Mesodermal cell (in vitro differentiated cells): ENCODE measurements around the gene NACC1.

Source experiments
- H3K27ac ChIP-seq: 2 replicates; pipeline ENCODE4 v1.7.0; 2013; ENCODE audit warnings: mild to moderate bottlenecking, low read depth, low read length, moderate library complexity; ENCODE audit not compliant: severe bottlenecking
- H3K36me3 ChIP-seq: 2 replicates; pipeline ENCODE4 v1.7.1; 2013; ENCODE audit warnings: mild to moderate bottlenecking, low read length, moderate library complexity; ENCODE audit not compliant: control insufficient read depth, insufficient read depth
- H3K4me1 ChIP-seq: one replicate; pipeline ENCODE4 v1.7.1; 2013; ENCODE audit warnings: mild to moderate bottlenecking, low read length; ENCODE audit not compliant: insufficient read depth, control insufficient read depth, poor library complexity, severe bottlenecking
- H3K4me3 ChIP-seq: 2 replicates; pipeline ENCODE4 v1.7.0; 2013; ENCODE audit warnings: low read length, control low read depth, mild to moderate bottlenecking; ENCODE audit not compliant: insufficient read depth, poor library complexity, severe bottlenecking; ENCODE audit errors: extremely low read depth
- H3K9me3 ChIP-seq: 2 replicates; pipeline ENCODE4 v1.7.1; 2013; ENCODE audit warnings: mild to moderate bottlenecking, low read length, moderate library complexity; ENCODE audit not compliant: control insufficient read depth
- WGBS, 2 experiments: methylation state at CpG; one replicate each; pipeline ENCODE4 v1.1.5; 2013; ENCODE audit warnings: missing lambda C conversion rate in 2 of 2; ENCODE audit not compliant: insufficient coverage in 2 of 2; 5-methylcytosine and 5-hydroxymethylcytosine counted together

The NACC1 gene

DNA sequence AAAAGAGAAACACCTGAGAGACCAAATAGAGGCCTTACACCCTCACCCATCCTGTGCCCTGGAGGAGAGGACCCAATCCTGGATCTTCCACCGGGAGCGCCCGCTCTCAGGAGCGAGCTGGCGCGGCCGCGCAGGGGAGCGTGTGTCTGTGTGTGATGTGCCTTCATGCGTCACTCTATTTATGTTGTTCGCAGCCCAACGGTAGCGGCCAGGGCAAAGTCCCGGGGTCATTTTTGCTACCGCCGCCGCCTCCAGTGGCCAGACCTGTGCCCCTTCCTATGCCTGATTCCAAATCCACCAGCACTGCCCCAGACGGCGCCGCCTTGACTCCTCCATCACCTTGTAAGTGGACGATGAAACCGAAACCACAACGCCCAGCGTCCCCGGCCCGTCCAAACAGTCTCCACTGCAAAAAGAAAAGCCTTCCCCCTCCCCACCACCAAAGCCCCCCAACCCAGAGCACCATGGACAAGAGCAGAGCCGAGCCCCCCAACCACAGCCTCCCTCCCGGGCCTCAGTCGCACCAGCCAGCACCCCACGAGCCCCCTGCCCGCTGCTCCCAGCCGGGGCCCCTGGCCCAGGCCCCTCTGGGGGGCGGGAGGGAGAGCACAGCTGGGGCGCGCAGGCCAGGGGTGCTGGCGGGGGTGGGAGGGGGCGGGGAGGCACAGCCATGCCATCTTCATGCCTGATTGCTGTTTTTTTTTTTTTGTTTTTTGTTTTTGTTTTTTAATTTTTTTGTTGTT is 30.1 kb upstream of the NACC1 start:
- no peaks in the 10 kb centered on the region for H3K36me3 ChIP-seq
- peaks cover 4% of the 10 kb centered on the region for H3K4me1 ChIP-seq
- H3K27ac ChIP-seq, result no peak overlapping the region
- no peaks in the 10 kb centered on the region for H3K9me3 ChIP-seq
- 92% methylated on average over 14 to 21 of the region's 37 CpGs for WGBS, 2 experiments
- H3K4me3 ChIP-seq, result no peak overlapping the region

GRCh38 chr19:13089139-13089856 is 28.8 kb upstream of the NACC1 start:
- no peaks in the 10 kb centered on the region for H3K9me3 ChIP-seq
- no peaks in the 10 kb centered on the region for H3K36me3 ChIP-seq
- H3K4me3 ChIP-seq, result no peak overlapping the region
- H3K27ac ChIP-seq, result no peak overlapping the region
- 74 to 81% methylated on average over 2 to 5 of the region's 5 CpGs for WGBS, 2 experiments
- H3K4me1 ChIP-seq, result peaks cover 8% of the 10 kb centered on the region

- Histone ChIP-seq H3K9me3 (no peaks in the 10 kb centered on the region), H3K4me1 (peaks cover 8% of the 10 kb centered on the region), H3K36me3 (no peaks in the 10 kb centered on the region), H3K4me3 (no peak overlapping the region), H3K27ac (no peak overlapping the region)
- WGBS, 2 experiments, result 81 to 87% methylated on average over 2 to 4 of the region's 12 CpGs
Measured at GRCh38 chr19:13089857-13090507, 28.1 kb upstream of the NACC1 start.

- Histone ChIP-seq H3K27ac (no peak overlapping the region), H3K36me3 (no peaks in the 10 kb centered on the region), H3K4me3 (no peak overlapping the region), H3K4me1 (peaks cover 14% of the 10 kb centered on the region), H3K9me3 (no peaks in the 10 kb centered on the region)
- 82 to 87% methylated on average over 3 to 6 of the region's 10 CpGs for WGBS, 2 experiments
Measured at GRCh38 chr19:13090511-13091231, 27.4 kb upstream of the NACC1 start.

- Histone ChIP-seq H3K4me1 (peaks cover 17% of the 10 kb centered on the region), H3K36me3 (no peaks in the 10 kb centered on the region), H3K27ac (no peak overlapping the region), H3K9me3 (no peaks in the 10 kb centered on the region), H3K4me3 (no peak overlapping the region)
- 22 to 35% methylated on average over 12 to 18 of the region's 25 CpGs for WGBS, 2 experiments
Measured at GRCh38 chr19:13091400-13092157, 26.5 kb upstream of the NACC1 start.

GRCh38 chr19:13092158-13092543 is 25.9 kb upstream of the NACC1 start:
- Histone ChIP-seq H3K9me3 (no peaks in the 10 kb centered on the region), H3K36me3 (no peaks in the 10 kb centered on the region), H3K27ac (no peak overlapping the region), H3K4me1 (peaks cover 17% of the 10 kb centered on the region), H3K4me3 (no peak overlapping the region)
- 82 to 84% methylated on average over 2 of the region's 2 CpGs for WGBS, 2 experiments

DNA sequence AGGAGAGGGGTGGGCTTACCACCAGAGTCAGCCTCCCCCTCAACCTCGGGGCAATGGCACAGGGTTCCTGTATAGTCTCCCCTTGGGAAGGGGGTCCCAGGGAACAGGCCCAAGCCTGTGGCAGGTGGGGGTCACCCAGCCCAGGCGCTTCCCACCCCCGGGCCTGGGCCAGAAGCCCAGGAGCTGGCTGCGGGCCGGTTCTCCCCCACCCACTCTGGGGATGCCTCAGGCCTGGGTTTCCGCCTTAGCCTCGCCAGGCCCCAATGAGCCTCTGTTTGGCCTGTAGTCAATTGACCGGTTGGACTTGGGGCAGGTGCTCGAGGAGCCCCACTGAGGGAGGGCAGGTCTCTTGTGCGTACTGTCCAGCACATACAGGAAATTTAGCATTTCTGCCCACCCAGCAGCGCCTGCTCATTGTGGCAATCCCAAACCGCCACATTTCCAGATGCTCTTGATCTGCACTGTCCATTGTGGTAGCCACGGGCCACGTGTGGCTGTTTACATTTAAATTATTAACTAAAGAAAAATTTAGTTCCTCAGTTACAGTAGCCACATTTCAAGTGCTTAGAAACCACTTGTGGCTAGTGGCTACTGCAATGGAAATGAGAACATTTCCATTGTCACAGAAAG is 25.3 kb upstream of the NACC1 start:
- 85 to 98% methylated on average over 7 to 10 of the region's 14 CpGs for WGBS, 2 experiments
- Histone ChIP-seq H3K27ac (no peak overlapping the region), H3K4me3 (no peak overlapping the region), H3K4me1 (peaks cover 17% of the 10 kb centered on the region), H3K36me3 (no peaks in the 10 kb centered on the region), H3K9me3 (no peaks in the 10 kb centered on the region)

GRCh38 chr19:13093407-13094105 is 24.5 kb upstream of the NACC1 start:
- no peak overlapping the region for H3K27ac ChIP-seq
- H3K4me3 ChIP-seq, result no peak overlapping the region
- no peaks in the 10 kb centered on the region for H3K9me3 ChIP-seq
- no peaks in the 10 kb centered on the region for H3K36me3 ChIP-seq
- 40 to 44% methylated on average over 11 of the region's 12 CpGs for WGBS, 2 experiments
- peaks cover 17% of the 10 kb centered on the region for H3K4me1 ChIP-seq

DNA sequence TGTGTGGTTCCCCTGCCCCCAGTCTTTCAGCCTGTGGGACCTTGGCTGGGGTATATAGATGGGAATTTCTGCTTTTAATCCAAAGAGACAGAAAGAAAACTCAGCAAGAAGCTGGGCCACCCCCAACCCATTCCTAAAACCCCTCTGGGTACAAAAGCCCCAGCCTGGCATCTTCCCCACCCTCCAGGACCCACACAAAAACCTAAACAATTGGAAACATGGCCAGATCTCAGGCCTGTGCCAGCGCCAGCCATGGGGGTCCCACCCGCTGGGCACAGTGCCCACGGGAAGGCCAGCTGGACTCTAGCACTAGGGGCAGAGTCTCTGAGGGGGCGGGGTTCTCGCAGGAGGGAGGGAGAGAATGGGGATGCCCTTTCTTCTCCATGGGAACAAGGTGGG is 24.0 kb upstream of the NACC1 start:
- Histone ChIP-seq H3K4me1 (peaks cover 17% of the 10 kb centered on the region), H3K36me3 (no peaks in the 10 kb centered on the region), H3K27ac (no peak overlapping the region), H3K4me3 (no peak overlapping the region), H3K9me3 (no peaks in the 10 kb centered on the region)
- 34 to 36% methylated on average over 5 of the region's 5 CpGs for WGBS, 2 experiments
